ENCODE measurements around the gene C1orf167. TPM values are rescaled to one million over a fixed set of nuclear protein-coding genes. Genes with fewer than 3 reads are reported as not detected.
"Not testable (repeated sequence)": the region's sequence is repeated elsewhere in the genome, so short reads cannot be mapped to it uniquely, and the experiment has no call there.

Gene C1orf167
- total RNA-seq, 5 donors from 2014 or later (not counting 1 experiment from before 2014, with no cell fraction given) = not detected

DNA sequence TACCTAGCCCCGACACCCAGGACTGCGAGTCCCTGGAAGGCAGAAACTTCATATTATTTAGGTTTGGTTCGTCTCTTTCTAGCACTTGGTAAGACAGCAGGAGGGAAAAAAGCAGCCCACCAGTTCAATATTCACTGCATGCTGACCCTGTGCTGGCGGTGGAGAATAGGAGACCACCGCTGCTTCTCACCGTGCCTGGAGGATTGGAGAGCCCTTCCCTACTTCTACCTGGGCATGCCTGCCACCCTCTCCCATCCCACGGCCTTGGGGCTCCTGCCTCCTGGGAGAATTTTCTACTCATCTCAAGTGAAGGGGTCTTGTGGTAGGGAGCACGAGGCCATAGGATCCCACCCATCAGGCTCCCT is 38.4 kb downstream of the C1orf167 start:
- Mint-ChIP-seq H3K4me3 (no peak overlapping the region), H3K4me1 (peaks cover 32 to 40% (median 36%) of the 10 kb centered on the region in 3 donors), H3K36me3 (peaks cover 19% of the 10 kb centered on the region), H3K9me3 (no peaks in the 10 kb centered on the region), H3K27ac (no peak overlapping the region), H3K27me3 (no peaks in the 10 kb centered on the region)
- WGBS (ENCODE audit: insufficient coverage) = 100% methylated on average over 2 of the region's 8 CpGs
- Histone ChIP-seq H3K27me3 (replicated peaks in 1 of 2; ENCODE audit: control insufficient read depth in 2 of 2, extremely low read depth in 1 of 2, insufficient read depth in 2 of 2, low read length in 1 of 2) (no peaks in the 10 kb centered on the region), H3K9me3 (no peaks in the 10 kb centered on the region), H3K36me3 (ENCODE audit: control insufficient read depth in 2 of 2, extremely low read depth in 1 of 2, insufficient read depth in 1 of 2, low read length in 1 of 2) (peaks cover 2 to 46% of the 10 kb centered on the region in 2 donors), H3K4me3 (ENCODE audit: control insufficient read depth in 1 of 2, extremely low read depth in 1 of 2, low read length in 1 of 2) (no peak overlapping the region), H3K27ac (ENCODE audit: low read length) (no peak overlapping the region), H3K4me1 (ENCODE audit: control insufficient read depth in 1 of 2, extremely low read depth in 1 of 2, insufficient read depth in 2 of 2, low read length in 2 of 2) (peaks cover 12 to 34% of the 10 kb centered on the region in 2 experiments)
- ChIA-PET POLR2A (no interaction called here), CTCF (no interaction called here)
- DNase-seq (no peak), ATAC-seq (replicated peaks in 1 of 4) (no peak)

DNA sequence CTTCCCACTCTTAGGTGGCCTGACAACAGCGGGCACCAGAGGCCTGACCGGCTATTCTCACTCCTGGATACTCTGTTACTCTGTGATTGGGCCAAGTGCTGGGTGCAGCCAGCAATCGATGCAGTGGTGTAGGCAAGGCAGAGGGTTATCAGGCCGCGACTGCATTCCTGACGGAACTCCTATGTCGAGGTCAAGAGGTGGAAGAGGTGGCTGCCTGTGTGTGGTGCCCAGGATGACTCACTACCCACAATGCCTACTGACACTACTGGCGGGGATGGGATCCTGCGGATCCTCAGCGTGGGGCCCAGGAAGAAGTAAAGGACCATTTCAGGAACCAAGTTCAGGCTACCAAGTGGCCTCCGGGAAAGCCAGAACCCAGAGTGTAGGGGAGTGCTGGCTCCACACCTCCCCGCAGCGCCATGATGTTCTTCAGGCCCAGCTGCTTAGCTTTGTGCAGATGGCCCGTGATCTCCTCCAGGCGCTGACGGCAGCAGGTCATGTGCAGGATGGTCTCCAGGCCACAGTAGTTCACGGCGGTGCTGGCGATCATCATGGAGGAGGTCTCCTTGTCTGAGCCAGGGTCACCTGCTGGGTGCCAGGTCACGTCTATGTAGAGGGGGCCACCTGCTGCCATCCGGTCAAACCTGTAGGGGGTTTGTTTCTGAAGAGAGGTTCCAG is 38.9 kb downstream of the C1orf167 start:
- POLR2A ChIA-PET = no interaction called here

DNA sequence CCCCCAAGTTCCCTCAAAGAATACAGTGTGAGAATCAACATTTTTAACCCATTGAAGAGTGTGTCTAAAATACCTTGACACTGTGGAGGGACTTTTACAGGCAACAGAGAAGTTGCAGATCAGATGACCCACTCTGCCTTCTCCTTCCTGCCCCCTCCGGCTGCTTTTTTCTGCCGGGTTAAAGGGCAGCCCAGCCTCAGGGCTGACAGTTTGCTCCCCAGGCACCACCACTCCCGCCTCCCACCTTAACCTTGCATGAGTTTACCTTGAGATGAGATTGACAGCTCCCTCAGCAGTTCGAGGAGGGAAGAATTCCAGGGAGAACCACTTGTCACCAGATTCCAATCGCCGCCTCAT is 40.6 kb downstream of the C1orf167 start:
- Mint-ChIP-seq H3K9me3 (no peaks in the 10 kb centered on the region), H3K4me1 (peaks cover 36 to 56% (median 47%) of the 10 kb centered on the region in 3 donors), H3K27me3 (no peaks in the 10 kb centered on the region), H3K36me3 (peaks cover 10% of the 10 kb centered on the region), H3K4me3 (peak overlapping the region; percentile 82 to 93 (median 92)), H3K27ac (peak overlapping the region; percentile 39 to 97)
- Histone ChIP-seq H3K4me3 (ENCODE audit: control insufficient read depth in 1 of 2, extremely low read depth in 1 of 2, low read length in 1 of 2) (peak overlapping the region; percentile 57 to 60), H3K4me1 (ENCODE audit: control insufficient read depth in 1 of 2, extremely low read depth in 1 of 2, insufficient read depth in 2 of 2, low read length in 2 of 2) (peaks cover 20 to 46% of the 10 kb centered on the region in 2 experiments), H3K36me3 (ENCODE audit: control insufficient read depth in 2 of 2, extremely low read depth in 1 of 2, insufficient read depth in 1 of 2, low read length in 1 of 2) (peaks cover 2 to 32% of the 10 kb centered on the region in 2 donors), H3K27me3 (replicated peaks in 1 of 2; ENCODE audit: control insufficient read depth in 2 of 2, extremely low read depth in 1 of 2, insufficient read depth in 2 of 2, low read length in 1 of 2) (no peaks in the 10 kb centered on the region), H3K9me3 (no peaks in the 10 kb centered on the region), H3K27ac (ENCODE audit: low read length) (peak overlapping the region; percentile 19)
- ChIA-PET POLR2A (interaction anchor here in 1 of 2 donors (0.6 kb wide), 1 partner anchor 1342 kb away, joined by 3 read pairs; no protein-coding TSS in a partner anchor), CTCF (interaction anchor here in 1 of 2 donors (1.5 kb wide), 1 partner anchor 83 kb away, joined by 3 read pairs; no protein-coding TSS in a partner anchor)
- 66% methylated on average over 3 of the region's 6 CpGs for WGBS (ENCODE audit: insufficient coverage)
- ATAC-seq (replicated peaks in 1 of 4) = no peak
- DNase-seq = peak in 2 of 35 experiments; percentile 17 to 21

More for the DNA sequence above, 38.9 kb downstream of the C1orf167 start:
- Histone ChIP-seq H3K9me3 (no peaks in the 10 kb centered on the region), H3K27ac (ENCODE audit: low read length) (no peak overlapping the region), H3K4me1 (ENCODE audit: control insufficient read depth in 1 of 2, extremely low read depth in 1 of 2, insufficient read depth in 2 of 2, low read length in 2 of 2) (peaks cover 12 to 35% of the 10 kb centered on the region in 2 experiments), H3K27me3 (replicated peaks in 1 of 2; ENCODE audit: control insufficient read depth in 2 of 2, extremely low read depth in 1 of 2, insufficient read depth in 2 of 2, low read length in 1 of 2) (no peaks in the 10 kb centered on the region), H3K4me3 (ENCODE audit: control insufficient read depth in 1 of 2, extremely low read depth in 1 of 2, low read length in 1 of 2) (no peak overlapping the region), H3K36me3 (ENCODE audit: control insufficient read depth in 2 of 2, extremely low read depth in 1 of 2, insufficient read depth in 1 of 2, low read length in 1 of 2) (peaks cover 2 to 41% of the 10 kb centered on the region in 2 donors)
- Mint-ChIP-seq H3K9me3 (no peaks in the 10 kb centered on the region), H3K4me1 (peaks cover 33 to 41% (median 36%) of the 10 kb centered on the region in 3 donors), H3K27me3 (no peaks in the 10 kb centered on the region), H3K4me3 (peak overlapping the region in 1 of 3 donors; percentile 92), H3K27ac (no peak overlapping the region), H3K36me3 (peaks cover 13% of the 10 kb centered on the region)
- WGBS (ENCODE audit: insufficient coverage) = 89% methylated on average over 13 of the region's 21 CpGs
- no peak for ATAC-seq (replicated peaks in 1 of 4)
- CTCF ChIA-PET = interaction anchor here in 1 of 2 donors (0.7 kb wide), 1 partner anchor 345 kb away, joined by 3 read pairs; no protein-coding TSS in a partner anchor
- no peak for DNase-seq

- Mint-ChIP-seq H3K4me3 (peak overlapping the region; percentile 82 to 93 (median 92)), H3K27me3 (no peaks in the 10 kb centered on the region), H3K27ac (peak overlapping the region; percentile 77 to 97), H3K9me3 (no peaks in the 10 kb centered on the region), H3K4me1 (peaks cover 40 to 61% (median 52%) of the 10 kb centered on the region in 3 donors), H3K36me3 (peaks cover 12% of the 10 kb centered on the region)
- H3K27ac ChIP-seq (ENCODE audit: low read length) = peak overlapping the region; percentile 19
- H3K4me1 ChIP-seq (ENCODE audit: control insufficient read depth in 1 of 2, extremely low read depth in 1 of 2, insufficient read depth in 2 of 2, low read length in 2 of 2) = peaks cover 21 to 46% of the 10 kb centered on the region in 2 experiments
- DNase-seq (peak; percentile 56 to 85 (median 74)), ATAC-seq (replicated peaks in 1 of 4) (peak; percentile 41 to 54 (median 49))
- WGBS (ENCODE audit: insufficient coverage) = 13% methylated on average over 26 of the region's 28 CpGs
- POLR2A ChIA-PET = interaction anchor here in 1 of 2 donors (0.7 kb wide), 2 partner anchors 107 to 109 kb away, joined by 3 read pairs; no protein-coding TSS in a partner anchor
- peak overlapping the region; percentile 57 to 60 for H3K4me3 ChIP-seq (ENCODE audit: control insufficient read depth in 1 of 2, extremely low read depth in 1 of 2, low read length in 1 of 2)
- peaks cover 2 to 32% of the 10 kb centered on the region in 2 donors for H3K36me3 ChIP-seq (ENCODE audit: control insufficient read depth in 2 of 2, extremely low read depth in 1 of 2, insufficient read depth in 1 of 2, low read length in 1 of 2)
- no peaks in the 10 kb centered on the region for H3K9me3 ChIP-seq
- H3K27me3 ChIP-seq (replicated peaks in 1 of 2; ENCODE audit: control insufficient read depth in 2 of 2, extremely low read depth in 1 of 2, insufficient read depth in 2 of 2, low read length in 1 of 2) = no peaks in the 10 kb centered on the region
- CTCF ChIA-PET = interaction anchor here in 1 of 2 donors (1.0 to 1.5 kb wide), 2 partner anchors 84 to 158 kb away, joined by 3 to 4 read pairs; no protein-coding TSS in a partner anchor
These were observed 41.2 kb downstream of the C1orf167 start for GRCh38 chr1:11802973-11803885.

DNA sequence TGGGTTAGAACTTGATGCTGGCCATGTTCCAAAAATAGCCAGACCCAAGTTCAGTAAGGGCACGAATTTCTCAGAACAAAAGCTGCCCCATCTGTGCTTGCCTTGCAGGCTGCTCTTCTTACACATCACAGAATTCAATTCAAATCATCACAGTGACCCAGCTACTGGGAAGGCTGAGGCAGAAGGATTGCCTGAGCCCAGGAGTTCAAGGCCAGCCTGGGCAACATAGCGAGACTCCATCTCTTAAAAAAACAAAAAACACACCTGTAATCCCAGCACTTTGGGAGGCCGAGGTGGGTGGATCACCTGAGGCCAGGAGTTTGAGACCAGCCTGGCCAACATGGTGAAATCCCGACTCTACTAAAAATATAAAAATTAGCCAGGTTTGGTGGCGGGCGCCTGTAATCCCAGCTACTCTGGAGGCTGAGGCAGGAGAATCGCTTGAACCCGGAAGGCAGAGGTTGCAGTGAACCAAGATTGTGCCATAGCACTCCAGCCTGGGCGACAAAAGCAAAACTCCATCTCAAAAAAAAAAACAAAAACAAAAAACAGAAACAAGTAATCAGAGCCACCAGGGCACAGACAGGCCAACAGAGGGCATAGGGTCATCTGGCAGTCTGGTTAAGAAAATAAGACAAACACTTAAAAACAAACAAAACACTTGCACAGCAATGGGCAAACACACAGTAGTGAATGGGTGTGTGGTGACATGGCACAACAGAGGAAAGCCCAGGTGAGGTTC is 42.1 kb downstream of the C1orf167 start:
- not testable (repeated sequence) for DNase-seq; ATAC-seq (replicated peaks in 1 of 4); H3K9me3 ChIP-seq; H3K27me3 Mint-ChIP-seq; H3K9me3 Mint-ChIP-seq; H3K27ac ChIP-seq (ENCODE audit: low read length); H3K27me3 ChIP-seq (replicated peaks in 1 of 2; ENCODE audit: control insufficient read depth in 2 of 2, extremely low read depth in 1 of 2, insufficient read depth in 2 of 2, low read length in 1 of 2)
- H3K4me1 Mint-ChIP-seq = peaks cover 48 to 63% (median 56%) of the 10 kb centered on the region in 3 donors
- peak overlapping the region; percentile 10 to 57 for H3K4me3 ChIP-seq (ENCODE audit: control insufficient read depth in 1 of 2, extremely low read depth in 1 of 2, low read length in 1 of 2)
- 100% methylated on average over 2 of the region's 9 CpGs for WGBS (ENCODE audit: insufficient coverage)
- peak overlapping the region; percentile 77 to 97 for H3K27ac Mint-ChIP-seq
- H3K4me1 ChIP-seq (ENCODE audit: control insufficient read depth in 1 of 2, extremely low read depth in 1 of 2, insufficient read depth in 2 of 2, low read length in 2 of 2) = peaks cover 21 to 46% of the 10 kb centered on the region in 2 experiments
- peak overlapping the region; percentile 92 to 97 (median 93) for H3K4me3 Mint-ChIP-seq
- peaks cover 2 to 29% of the 10 kb centered on the region in 2 donors for H3K36me3 ChIP-seq (ENCODE audit: control insufficient read depth in 2 of 2, extremely low read depth in 1 of 2, insufficient read depth in 1 of 2, low read length in 1 of 2)
- H3K36me3 Mint-ChIP-seq = peaks cover 15% of the 10 kb centered on the region
- ChIA-PET CTCF (interaction anchor here (0.6 to 1.5 kb wide), 3 partner anchors 84 to 165 kb away, joined by 3 to 12 read pairs (median 4); no protein-coding TSS in a partner anchor), POLR2A (interaction anchor here (0.6 to 0.7 kb wide), 2 partner anchors 33 to 106 kb away, joined by 3 read pairs; no protein-coding TSS in a partner anchor)
